ENCODE results near the gene DRC1. TPM values are rescaled to one million over a fixed set of nuclear protein-coding genes. Genes with fewer than 3 reads are reported as not detected.

DRC1 gene
- polyA plus RNA-seq, 1 experiment: 0.05 TPM

DNA sequence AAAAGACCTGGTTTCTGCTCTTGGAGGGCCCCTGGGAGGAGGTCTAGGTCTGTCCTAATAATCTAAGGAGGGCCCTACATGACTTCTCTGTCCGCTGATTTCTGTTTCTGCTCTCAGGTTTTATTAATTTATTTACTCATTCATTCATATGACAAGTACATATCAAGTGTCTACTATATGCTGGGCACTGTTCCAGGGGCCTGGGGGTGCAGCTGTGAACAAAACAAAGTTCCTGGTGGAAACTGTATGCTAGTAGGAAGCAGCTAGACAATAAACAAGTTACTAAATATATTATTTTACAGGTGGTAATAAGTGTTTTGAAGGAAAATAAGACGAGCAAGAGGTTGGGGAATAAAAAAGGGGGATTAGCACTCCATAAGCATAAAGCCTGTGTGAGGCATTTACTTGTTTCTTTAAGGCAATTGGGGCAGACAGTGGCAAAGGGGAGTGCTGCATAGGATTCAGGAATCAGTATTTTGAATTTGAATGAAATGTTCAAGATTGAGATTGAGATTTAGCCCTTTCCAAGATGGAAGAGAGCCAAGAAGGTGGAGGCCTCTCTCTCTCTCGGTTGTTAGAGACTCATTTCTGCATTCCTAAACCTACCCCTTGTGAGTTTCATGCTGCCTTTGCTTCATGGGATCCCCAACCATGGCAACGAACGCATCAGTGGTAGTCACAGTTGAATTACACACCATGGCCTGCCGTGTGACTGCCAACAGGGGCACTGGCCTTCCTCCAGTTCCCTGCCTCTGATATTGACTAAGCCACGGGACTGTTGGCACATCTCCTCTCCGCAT, 28.3 kb downstream of the DRC1 start:
- no peak for DNase-seq (ENCODE audit: low read depth)
- H3K27me3 ChIP-seq (ENCODE audit: control insufficient read depth, insufficient read depth, low read length): peaks cover 3% of the 10 kb centered on the region; the same call in 1 of the 2 replicates
- ChIA-PET CTCF (interaction anchor here (0.8 kb wide), 1 partner anchor 14 kb away, joined by 3 read pairs; no protein-coding TSS in a partner anchor), POLR2A (no interaction called here)
- no peak for TF ChIP-seq CTCF (IDR thresholded peaks at IDR 0.05; ENCODE audit: insufficient read depth, low read depth, low read length)
- H3K36me3 ChIP-seq (ENCODE audit: control insufficient read depth, insufficient read depth, low read length): no peaks in the 10 kb centered on the region
- H3K4me3 ChIP-seq (ENCODE audit: low read depth, low read length): no peak overlapping the region

DNA sequence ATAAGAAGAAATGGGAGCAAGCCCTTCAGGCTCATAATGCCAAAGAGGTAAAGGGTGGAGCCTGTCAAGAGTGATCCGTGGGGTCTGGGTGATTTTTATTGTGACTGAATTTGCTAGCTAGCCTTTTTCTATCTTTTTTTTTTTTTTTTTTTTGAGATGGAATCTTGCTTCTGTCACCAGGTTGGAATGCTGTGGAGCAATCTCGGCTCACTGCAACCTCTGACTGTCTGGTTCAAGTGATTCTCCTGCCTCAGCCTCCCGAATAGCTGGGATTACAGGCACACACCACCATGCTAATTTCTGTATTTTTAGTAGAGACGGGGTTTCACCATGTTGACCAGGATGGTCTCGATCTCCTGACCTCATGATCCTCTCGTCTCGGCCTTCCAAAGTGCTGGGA, 29.1 kb downstream of the DRC1 start:
- no peak for DNase-seq (ENCODE audit: low read depth)
- ChIA-PET POLR2A (no interaction called here), CTCF (interaction anchor here (1.0 kb wide), 1 partner anchor 11 kb away, joined by 3 read pairs; no protein-coding TSS in a partner anchor)
- Histone ChIP-seq H3K27me3 (ENCODE audit: control insufficient read depth, insufficient read depth, low read length) (peaks cover 3% of the 10 kb centered on the region; the same call in 1 of the 2 replicates), H3K36me3 (ENCODE audit: control insufficient read depth, insufficient read depth, low read length) (no peaks in the 10 kb centered on the region), H3K4me3 (ENCODE audit: low read depth, low read length) (no peak overlapping the region)
- TF ChIP-seq CTCF (IDR thresholded peaks at IDR 0.05; ENCODE audit: insufficient read depth, low read depth, low read length): no peak

- no peak for TF ChIP-seq CTCF (IDR thresholded peaks at IDR 0.05; ENCODE audit: insufficient read depth, low read depth, low read length)
- POLR2A ChIA-PET: no interaction called here
- Histone ChIP-seq H3K4me3 (ENCODE audit: low read depth, low read length) (no peak overlapping the region), H3K27me3 (ENCODE audit: control insufficient read depth, insufficient read depth, low read length) (peaks cover 5% of the 10 kb centered on the region; the same call in 1 of the 2 replicates), H3K36me3 (ENCODE audit: control insufficient read depth, insufficient read depth, low read length) (no peaks in the 10 kb centered on the region)
- DNase-seq (ENCODE audit: low read depth): no peak
- CTCF ChIA-PET: no interaction called here
Observed at GRCh38 chr2:26432363-26432762, 30.6 kb downstream of the DRC1 start.

DNA sequence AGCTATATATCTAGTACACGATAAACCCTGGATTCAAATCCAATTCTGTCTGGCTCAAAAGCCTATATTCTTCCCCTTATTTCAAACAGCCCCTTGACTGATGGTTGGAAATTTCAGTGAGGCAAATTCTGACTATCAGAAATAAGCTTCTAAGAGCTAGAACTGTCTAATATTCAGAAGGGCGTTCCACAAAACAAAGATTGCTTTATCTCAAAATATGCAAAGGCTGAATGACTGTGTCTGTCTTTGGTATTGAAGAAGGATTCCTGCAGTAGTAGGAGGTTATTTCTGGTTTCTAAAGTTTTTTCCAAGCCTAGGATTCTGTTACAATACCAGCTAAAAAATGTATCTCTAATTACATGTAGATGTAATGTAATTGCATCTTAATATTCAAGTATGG, 31.1 kb downstream of the DRC1 start:
- Histone ChIP-seq H3K36me3 (ENCODE audit: control insufficient read depth, insufficient read depth, low read length) (no peaks in the 10 kb centered on the region), H3K4me3 (ENCODE audit: low read depth, low read length) (no peak overlapping the region), H3K27me3 (ENCODE audit: control insufficient read depth, insufficient read depth, low read length) (peaks cover 5% of the 10 kb centered on the region; the same call in 1 of the 2 replicates)
- CTCF ChIA-PET: interaction anchor here (1.3 kb wide), 1 partner anchor 10 kb away, joined by 4 read pairs; no protein-coding TSS in a partner anchor
- TF ChIP-seq CTCF (IDR thresholded peaks at IDR 0.05; ENCODE audit: insufficient read depth, low read depth, low read length): no peak
- POLR2A ChIA-PET: no interaction called here
- no peak for DNase-seq (ENCODE audit: low read depth)

DNA sequence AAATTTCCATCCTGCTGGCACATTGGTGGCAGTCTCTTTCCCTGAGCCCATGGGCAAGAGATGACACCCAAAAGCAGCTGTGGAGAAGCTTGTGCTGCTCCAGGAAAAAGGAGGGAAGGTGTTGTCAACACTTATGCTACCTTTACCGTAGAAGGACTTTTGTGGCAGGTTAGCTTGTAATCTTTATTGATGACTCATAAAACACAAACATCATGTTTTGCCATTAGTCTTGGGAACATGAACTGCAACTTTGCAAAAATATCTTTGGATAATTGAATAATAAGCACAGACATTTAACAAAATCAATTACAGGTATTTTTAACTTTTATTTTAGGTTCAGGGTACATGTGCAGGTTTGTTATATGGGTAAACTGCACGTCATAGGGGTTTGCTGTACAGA, 33.4 kb downstream of the DRC1 start:
- ChIA-PET POLR2A (no interaction called here), CTCF (no interaction called here)
- peaks cover 5% of the 10 kb centered on the region; the same call in 1 of the 2 replicates for H3K27me3 ChIP-seq (ENCODE audit: control insufficient read depth, insufficient read depth, low read length)
- H3K4me3 ChIP-seq (ENCODE audit: low read depth, low read length): no peak overlapping the region
- no peaks in the 10 kb centered on the region for H3K36me3 ChIP-seq (ENCODE audit: control insufficient read depth, insufficient read depth, low read length)
- no peak for DNase-seq (ENCODE audit: low read depth)
- no peak for TF ChIP-seq CTCF (IDR thresholded peaks at IDR 0.05; ENCODE audit: insufficient read depth, low read depth, low read length)
